ENCODE data around the gene ACSM6. TPM values are rescaled to one million over a fixed set of nuclear protein-coding genes. Genes with fewer than 3 reads are reported as not detected.

Gene ACSM6
- total RNA-seq, 2 donors from 2014 or later, result not detected

DNA sequence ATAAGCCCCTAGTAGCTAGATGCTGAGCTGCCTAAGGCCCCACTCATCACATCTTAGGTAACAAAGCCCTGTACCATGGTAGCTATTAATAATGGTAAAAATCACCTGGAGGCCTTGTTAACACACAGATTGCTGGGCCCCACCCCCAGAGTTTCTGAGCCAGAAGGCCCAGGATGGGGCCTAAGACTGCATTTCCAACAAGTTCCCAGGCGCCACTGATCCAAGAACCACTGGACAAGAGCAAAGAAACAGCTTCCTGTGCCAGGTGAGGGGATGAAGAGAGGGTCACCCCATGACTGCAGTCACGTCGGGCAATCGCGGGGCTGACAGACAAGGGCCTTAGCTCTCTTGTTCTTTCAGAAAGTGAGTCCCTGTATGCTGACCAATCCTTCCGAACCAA, 46.8 kb downstream of the ACSM6 start:
- intact Hi-C loops (cut with DNase I, micrococcal nuclease), result loop anchor here in 1 of 2 donors (10.0 kb wide), 1 partner anchor 124 kb away; no protein-coding TSS in a partner anchor
- ATAC-seq, result no peak

DNA sequence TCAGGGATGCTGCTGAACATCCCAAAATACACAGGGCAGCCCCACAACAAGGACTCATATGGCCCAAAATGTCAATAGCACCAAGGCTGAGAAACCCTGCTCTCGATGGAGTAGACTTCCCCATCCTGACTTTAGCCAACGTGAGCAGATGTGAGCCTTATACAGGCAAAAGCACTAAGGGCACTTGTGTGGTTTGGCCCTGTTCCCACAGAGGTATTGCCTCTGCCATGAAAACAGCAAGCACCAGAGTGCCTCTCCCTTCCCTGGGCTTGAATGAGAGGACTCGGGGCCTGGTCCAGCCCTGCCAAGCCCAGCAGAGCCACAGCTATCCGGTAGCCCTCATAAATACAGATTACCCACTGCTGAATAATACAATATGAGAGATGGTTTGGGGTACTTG, 47.5 kb downstream of the ACSM6 start:
- ATAC-seq (peak; percentile 49), DNase-seq (no peak)
- intact Hi-C loops (cut with DNase I, micrococcal nuclease), result loop anchor here in 1 of 2 donors (10.0 kb wide), 1 partner anchor 123 kb away; no protein-coding TSS in a partner anchor

More for the DNA sequence above, 46.8 kb downstream of the ACSM6 start:
- no peak for DNase-seq

DNA sequence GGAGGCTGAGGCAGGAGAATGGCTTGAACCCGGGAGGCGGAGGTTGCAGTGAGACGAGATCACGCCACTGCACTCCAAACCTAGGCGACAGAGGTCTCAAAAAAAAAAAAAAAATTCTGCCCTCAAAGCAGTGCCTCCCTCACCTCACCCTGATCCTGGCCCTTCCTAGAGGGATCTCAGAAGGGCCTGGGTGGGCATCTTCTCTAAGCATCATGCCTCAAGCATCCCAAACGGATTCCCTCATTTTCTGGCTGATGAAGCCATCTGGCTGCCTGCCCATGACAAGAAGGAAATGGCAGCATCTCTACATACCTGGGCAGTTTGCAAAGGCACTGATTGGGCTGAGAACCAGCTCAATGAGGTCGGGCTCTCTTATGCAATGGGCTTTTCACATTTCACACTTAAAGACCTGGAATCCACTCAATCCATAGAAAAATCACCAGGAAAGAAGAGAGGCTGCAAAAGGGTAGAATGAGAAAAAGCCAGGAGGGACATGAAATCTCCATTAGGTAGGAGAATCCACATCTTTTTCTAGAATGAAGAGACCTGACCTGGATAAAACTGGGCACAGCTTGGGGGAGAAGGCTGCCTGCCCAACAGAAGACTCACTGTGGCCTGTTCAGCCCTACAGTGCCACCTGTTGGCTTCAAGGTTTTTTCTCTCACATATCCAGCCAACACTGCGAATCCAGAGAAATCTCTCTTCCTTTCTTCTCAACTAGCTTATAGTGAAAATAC, 48.7 kb downstream of the ACSM6 start:
- intact Hi-C loops (cut with DNase I, micrococcal nuclease), result loop anchor here in 1 of 2 donors (10.0 kb wide), 1 partner anchor 122 kb away; no protein-coding TSS in a partner anchor
- ATAC-seq (peak; percentile 57), DNase-seq (no peak)

DNA sequence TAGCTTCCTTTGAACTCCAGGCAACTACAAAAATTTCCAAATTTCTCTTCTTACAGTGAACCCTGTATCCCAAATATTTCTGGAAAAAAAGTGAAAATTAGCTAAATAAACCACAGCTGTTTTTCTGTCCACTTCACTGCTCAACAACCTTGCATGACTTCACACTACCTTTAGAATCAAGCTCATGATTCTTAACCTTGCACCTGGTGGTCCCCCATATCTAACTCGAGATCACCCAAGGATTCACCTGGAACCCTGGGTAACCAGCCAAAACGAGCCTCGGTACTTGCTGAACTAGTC, 49.2 kb downstream of the ACSM6 start:
- intact Hi-C loops (cut with DNase I, micrococcal nuclease), result loop anchor here in 1 of 2 donors (10.0 kb wide), 1 partner anchor 122 kb away; no protein-coding TSS in a partner anchor
- ATAC-seq (no peak), DNase-seq (no peak)

DNA sequence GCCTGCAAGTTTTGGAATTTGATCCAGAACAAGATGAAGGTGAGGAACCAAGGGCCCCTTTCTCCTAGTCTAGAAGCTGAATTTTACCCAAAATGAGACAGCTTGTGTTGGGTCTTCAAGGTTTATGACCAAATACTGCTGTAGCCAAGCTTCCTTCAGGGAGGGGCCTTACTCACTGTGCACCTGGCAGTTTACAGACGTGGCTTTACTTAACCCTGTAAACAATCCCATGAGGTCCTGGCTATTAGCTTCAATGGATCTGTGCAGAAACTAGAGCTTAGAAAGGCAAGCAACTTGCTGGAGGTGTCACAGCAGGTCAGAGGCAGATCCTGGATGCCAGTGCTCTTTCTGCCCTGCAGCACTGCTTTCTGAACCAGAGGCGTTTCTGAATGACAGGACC, 50.1 kb downstream of the ACSM6 start:
- ATAC-seq (peak; percentile 69), DNase-seq (no peak)
- intact Hi-C loops (cut with DNase I, micrococcal nuclease), result loop anchor here in 1 of 2 donors (10.0 kb wide), 1 partner anchor 121 kb away; no protein-coding TSS in a partner anchor

DNA sequence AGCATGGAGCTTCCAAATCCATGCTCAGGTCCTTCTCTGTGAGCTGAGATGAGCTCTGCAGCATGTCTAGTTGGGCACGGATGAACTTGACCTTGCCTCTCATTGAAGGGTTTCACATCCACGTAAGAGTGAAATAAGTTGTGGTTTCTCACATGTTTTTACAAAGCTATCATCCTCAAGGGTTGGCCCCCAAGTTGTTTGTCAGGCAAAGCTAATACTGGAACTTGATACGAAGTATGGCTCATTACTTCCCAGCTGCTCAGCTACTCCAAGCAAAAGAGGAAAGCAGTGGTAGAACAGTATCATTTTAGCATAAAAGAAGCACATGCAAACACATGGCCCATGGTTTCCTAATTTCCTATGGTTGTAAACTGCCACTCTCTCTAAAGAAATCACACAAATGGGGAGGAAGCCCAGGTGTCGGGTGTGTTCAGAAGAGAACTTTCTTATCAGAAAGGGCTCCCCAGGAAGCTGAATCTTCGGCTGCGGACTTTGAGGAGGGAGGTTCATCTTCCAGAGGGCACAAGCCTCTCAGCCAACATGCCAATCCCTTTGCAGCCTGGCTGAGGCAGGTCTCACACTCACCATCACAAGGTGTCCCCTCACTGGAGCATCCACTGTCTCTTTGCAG, 51.5 kb downstream of the ACSM6 start:
- ATAC-seq (no peak), DNase-seq (no peak)
- intact Hi-C loops (cut with DNase I, micrococcal nuclease), result loop anchor here (5.0 to 10.0 kb wide), 2 partner anchors 117 to 119 kb away; no protein-coding TSS in a partner anchor

DNA sequence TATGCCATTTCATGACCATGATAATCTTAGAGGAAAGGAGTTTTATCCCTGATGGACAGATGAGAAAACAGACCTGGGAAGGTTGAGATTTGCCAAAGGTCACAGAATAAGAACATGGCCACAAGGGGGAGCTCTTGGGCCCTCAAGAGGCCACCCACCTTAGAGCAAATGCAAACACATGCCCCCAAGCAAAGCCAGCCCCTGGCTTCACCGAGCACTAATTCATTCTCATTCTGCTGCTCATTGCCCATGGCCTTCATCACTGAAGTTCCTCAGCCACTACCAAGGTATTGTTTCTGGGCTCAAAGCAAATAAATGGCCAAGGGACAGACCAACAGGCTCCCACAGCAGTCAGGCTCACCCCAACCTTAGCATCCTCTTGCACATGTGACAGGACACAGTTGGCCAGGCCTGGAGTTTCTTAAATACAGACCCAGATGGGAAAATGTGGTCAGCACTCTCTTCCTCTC, 52.6 kb downstream of the ACSM6 start:
- DNase-seq, result peak in 1 of 2 donors; percentile 90
- ATAC-seq, result peak; percentile 46
- intact Hi-C loops (cut with DNase I, micrococcal nuclease), result loop anchor here (5.0 to 10.0 kb wide), 2 partner anchors 116 to 118 kb away; no protein-coding TSS in a partner anchor

DNA sequence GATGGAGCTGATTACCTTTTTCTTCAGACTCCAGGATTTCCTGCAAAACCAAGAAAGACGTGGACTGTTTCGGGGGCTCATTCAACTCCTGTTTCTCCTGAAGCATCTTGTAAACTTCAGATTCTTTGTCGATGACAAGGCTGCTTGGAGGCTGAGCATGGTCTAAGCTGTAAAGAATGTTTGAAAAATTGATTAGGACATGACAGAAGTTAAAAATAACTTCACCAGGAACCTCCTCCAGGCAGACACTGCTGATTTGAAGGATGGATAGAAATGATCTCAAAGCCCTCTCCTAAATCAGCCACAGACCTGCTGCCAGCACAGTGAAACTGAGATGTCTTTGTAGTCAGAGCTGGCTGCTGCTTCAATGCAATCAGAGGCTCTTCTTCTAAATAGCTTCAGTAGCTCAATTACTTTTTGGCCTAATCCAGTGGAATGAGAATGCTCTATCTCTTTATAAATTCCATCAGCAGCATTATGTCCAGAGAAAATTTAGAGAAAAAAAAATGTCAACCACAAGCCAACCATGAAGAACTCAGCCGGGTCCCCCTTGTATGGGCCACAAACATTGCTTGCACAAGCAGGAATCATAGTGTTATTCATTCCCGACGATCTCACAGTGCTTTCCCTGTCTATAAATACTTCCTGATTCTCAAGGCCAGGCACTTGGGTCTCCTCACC, 53.3 kb downstream of the ACSM6 start:
- intact Hi-C loops (cut with DNase I, micrococcal nuclease), result loop anchor here (5.0 to 10.0 kb wide), 2 partner anchors 115 to 117 kb away; no protein-coding TSS in a partner anchor
- peak; percentile 37 for ATAC-seq
- no peak for DNase-seq

DNA sequence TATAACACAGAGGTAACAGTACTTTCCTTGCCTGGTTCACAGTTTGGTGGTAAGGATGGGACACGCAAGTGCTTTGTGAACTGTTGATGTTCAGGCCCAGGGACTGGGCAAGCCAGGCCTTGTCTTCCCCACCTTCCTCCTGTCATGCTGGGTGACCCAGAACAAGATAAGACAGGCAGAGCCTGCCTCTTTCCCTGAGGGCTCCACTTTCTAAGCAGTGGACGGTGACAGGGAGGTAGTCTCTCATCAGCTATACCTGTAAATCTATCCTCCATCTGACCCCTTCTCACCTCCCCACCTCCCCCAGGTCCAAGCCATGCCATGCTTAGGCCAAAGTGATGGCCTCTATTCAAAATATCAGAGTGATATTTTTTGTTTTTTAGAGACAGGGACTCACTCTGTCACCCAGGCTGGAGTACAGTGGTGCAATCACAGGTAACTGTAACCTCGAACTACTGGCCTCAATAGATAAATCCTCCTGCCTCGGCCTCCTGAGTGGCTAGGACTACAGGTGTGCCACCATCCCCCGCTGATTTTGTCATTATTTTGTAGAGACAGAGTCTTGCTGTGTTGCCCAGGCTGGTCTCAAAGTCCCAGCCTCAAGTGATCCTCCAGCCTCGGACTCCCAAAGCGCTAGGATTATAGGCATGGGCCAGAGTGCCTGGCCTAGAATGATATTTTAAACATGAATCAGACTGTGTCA, 54.0 kb downstream of the ACSM6 start:
- ATAC-seq, result no peak
- DNase-seq, result no peak
- intact Hi-C loops (cut with DNase I, micrococcal nuclease), result loop anchor here (5.0 to 10.0 kb wide), 2 partner anchors 114 to 117 kb away; no protein-coding TSS in a partner anchor

DNA sequence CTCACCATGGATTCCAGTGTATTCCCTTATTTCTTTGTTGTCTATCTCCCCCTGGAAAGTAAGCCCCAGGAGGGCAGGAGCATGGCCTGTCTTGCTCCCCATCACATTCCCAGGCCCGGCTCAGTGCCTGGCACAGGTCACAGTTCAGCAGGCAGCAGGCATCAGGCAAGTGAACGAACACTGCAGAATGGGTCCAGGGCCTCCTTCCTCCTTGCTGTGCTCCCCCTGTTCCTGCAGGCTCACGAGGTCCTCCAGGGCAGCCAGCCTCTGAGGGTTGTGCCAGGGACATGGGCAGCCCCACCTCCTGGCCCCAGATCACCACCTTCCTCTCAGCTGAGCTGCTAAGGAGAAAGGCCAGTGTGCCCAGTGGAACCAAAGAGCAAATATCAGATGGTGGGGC, 55.0 kb downstream of the ACSM6 start:
- ATAC-seq, result peak; percentile 25
- intact Hi-C loops (cut with DNase I, micrococcal nuclease), result loop anchor here (5.0 to 10.0 kb wide), 2 partner anchors 113 to 116 kb away; no protein-coding TSS in a partner anchor

DNA sequence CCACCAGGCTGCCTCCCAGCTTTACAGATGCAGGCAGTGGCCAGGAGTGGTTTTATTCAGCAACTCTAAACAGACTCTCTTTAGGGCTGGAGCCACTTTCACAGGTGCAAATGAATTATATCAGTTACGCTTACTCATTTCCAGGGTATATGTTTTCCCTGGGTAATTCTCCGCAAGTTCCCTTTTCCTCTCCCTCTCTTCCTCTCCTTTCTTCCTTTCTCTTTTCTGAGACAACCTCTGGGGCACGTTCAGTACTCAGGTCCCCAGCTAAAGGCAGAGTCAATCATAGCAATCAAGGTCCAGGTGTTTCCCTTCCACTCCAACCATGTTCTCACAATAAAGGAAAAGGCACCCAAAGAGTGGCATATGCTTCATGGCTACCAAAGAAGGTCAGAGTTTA, 55.4 kb downstream of the ACSM6 start:
- ATAC-seq, result peak; percentile 9
- intact Hi-C loops (cut with DNase I, micrococcal nuclease), result loop anchor here (5.0 to 10.0 kb wide), 2 partner anchors 113 to 115 kb away; no protein-coding TSS in a partner anchor
- no peak for DNase-seq

More for the DNA sequence above, 55.0 kb downstream of the ACSM6 start:
- DNase-seq, result no peak

DNA sequence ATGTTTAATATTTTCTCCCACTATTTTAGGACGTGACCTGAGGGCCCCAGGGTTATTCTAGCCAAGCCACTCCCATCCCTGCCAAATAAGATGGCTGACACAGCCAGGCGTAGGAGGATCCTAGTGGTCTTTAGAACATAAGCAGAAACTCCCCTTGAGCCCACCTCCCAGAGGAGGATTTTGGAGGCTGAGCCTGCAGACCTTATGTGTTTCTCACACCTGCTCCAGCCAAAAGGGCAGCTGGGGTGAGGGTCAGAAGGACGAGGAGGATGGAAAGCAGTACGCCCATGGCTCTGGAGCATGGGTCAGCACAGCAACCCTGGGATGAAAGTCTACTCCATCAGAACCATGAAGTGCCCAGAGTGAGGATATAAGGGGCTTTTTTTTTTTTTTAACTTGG, 56.8 kb downstream of the ACSM6 start:
- no peak for DNase-seq
- ATAC-seq, result no peak
- intact Hi-C loops (cut with DNase I, micrococcal nuclease), result no loop called here

DNA sequence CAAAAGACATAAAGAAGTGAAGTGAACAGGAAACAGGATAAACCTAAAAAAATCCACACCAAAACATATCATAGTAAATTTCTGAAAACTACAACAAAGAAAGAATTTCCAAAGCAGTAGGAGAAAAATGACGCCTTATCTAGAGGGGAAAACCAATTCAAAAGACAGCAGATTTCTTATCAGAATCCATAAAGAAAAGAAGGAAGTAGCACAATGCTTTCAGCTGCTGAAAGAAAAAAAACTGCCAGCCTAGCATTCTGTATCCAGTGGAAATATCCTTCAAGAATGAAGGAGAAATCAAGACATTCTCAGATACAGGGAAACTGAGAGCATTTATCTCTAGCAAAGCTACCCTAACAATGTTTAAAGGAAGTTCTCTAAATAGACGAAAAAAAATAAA, 59.0 kb downstream of the ACSM6 start:
- intact Hi-C loops (cut with DNase I, micrococcal nuclease), result no loop called here
- ATAC-seq (peak; percentile 23), DNase-seq (no peak)

DNA sequence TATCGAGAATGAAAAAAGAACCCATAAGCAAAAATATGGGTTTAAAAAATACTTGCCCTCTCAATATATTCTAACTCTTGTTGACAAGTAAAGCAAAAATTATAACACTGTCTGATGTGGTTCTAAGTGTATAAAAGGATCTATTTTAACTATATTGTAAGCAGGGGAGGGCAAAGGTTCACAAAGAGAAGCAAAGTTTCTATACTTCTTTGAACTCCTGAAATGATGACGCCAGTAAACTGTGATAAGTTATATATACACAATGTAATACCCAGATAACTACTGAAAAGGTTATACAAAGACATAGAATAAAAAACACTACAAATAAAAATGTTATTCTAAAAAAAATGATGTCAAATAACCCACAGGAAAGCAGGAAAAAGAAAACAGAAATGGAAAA, 59.6 kb downstream of the ACSM6 start:
- no peak for DNase-seq
- ATAC-seq, result no peak
- intact Hi-C loops (cut with DNase I, micrococcal nuclease), result no loop called here

DNA sequence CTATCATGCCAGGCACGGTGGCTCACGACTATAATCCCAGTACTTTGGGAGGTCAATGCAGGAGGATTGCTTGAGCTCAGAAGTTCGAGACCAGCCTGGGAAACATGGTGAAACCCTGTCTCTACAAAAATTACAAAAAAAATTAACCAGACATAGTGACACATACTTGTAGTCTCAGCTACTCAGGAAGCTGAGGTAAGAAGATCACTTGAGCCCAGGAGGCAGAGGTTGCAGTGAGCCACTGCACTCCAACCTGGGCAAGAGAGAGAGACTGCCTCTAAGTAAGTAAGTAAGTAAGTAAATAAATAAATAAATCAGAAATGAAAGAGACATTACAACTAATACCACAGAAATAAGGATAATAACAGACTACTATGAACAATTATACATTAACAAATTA, 60.6 kb downstream of the ACSM6 start:
- no peak for DNase-seq
- no peak for ATAC-seq
- intact Hi-C loops (cut with DNase I, micrococcal nuclease), result no loop called here

DNA sequence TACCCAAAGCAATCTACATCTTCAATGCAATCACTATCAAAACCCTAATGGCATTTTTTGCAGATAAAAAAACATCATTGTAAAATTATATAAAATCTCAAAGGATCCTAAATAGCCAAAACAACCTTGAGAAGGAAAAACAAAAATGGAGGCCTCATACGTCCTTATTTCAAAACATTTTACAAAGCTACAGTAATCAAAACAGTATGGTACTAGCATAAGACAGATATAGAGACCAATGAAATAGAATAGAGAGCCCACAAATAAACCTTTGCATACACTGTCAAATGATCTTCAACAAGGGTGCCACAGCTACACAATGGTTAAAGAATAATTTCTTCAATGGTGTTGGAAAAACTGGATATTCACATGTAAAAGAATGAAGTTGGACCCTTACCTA, 62.2 kb downstream of the ACSM6 start:
- ATAC-seq, result no peak
- DNase-seq, result no peak
- intact Hi-C loops (cut with DNase I, micrococcal nuclease), result no loop called here

DNA sequence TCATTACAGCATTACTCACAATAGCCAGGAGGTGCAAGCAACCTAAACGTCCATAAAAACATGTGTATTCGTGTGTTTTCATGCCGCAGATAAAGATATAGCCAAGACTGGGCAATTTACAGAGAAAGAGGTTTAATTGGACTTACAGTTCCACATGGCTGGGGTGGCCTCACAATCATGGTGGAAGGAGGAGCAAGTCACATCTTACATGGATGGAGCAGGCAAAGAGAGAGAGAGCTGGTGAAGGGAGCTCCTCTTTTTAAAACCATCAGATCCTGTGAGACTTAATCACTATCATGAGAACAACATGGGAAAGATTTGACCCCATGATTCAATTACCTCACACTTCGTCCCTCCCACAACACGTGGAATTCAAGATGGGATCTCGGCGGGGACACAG, 63.8 kb downstream of the ACSM6 start:
- DNase-seq, result no peak
- no peak for ATAC-seq
- intact Hi-C loops (cut with DNase I, micrococcal nuclease), result no loop called here

DNA sequence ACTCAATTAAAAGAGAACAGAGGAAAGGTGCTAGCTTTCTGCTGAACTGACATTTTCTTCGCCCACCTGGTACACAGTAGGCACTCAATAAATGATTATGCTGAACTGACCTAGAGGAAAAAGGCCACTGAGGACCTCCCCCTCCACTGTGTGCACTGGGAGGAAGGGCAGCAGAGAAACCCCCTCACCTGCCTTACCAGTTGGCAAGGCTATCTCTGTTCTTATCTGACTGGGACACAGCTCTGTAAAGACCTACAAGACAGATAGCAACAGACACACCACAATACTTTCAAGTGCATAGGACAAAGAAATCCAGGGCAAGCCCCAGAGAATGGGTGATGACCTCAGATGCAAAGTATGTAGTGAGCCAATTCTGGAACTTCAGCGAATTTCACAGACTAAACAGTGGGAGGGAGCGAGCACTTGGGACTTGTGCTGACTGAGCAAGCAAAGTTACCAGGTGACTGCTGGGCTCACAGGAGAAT, 66.4 kb downstream of the ACSM6 start:
- intact Hi-C loops (cut with DNase I, micrococcal nuclease), result no loop called here
- DNase-seq (no peak), ATAC-seq (no peak)
